ENCODE measurements around the gene DMXL1. TPM values are rescaled to one million over a fixed set of nuclear protein-coding genes. Genes with fewer than 3 reads are reported as not detected.

The DMXL1 gene
- total RNA-seq, 1 donor from 2014 or later = 104 TPM

DNA sequence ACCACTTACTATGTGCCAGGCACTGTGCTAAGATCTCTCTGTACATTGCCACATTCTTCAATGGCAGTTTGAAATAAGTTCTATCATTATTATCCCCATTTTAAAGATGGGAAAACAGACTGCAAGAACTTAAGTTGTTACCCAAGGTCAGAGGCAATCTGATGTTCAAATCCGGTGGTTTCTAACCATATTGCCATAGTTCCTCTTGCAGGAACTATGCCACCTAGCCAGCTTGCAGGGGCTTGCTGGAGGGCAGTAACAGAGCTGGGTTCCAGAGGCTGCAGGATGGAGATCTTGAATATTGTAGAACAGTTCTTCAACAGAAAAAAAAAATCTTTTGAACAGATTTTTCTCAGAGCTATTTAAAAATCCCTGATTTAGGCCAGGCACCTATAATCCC is 213.1 kb downstream of the DMXL1 start:
- no peak for FAIRE-seq
- no peak for DNase-seq (ENCODE audit: low spot score in 2 of 2)

DNA sequence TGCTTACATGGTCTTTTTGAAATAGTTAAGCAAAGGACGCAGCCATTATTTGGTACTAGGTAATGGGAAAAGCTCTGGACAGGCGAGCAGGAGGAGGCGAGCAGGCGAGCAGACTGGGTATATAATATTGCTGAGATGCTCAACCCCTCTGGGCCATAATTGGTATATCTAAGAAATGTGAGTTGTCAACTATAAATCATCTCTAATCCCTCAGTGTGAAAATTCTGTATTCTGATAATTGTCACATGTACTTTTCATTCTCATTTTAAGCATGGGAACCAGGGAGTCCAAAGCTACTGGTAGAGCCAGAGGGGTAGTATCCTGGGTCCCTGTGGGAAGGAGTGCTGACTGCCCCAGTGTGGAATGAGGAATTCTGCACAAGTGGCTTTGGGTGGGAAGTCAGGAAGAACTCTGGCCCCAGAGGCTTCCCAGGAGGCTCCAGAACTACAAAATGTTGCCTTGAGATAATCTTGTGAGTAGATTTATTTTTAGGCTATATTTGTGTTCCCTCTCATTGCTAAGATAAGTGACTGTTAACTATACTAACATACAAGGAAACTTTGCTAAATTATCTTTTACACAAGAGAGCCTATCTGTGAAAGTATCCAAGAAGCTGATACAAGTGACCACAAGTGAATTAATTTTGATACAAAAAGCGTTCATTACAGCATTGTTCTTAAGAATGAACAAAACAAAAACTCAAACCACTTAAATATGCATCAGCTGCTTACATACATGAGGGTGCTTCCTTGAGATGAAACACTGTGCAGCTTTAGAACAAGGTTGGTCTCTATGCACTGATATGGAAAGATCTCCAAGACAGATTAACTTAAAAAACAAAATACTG is 214.4 kb downstream of the DMXL1 start:
- FAIRE-seq (no peak), DNase-seq (ENCODE audit: low spot score in 2 of 2) (no peak)

DNA sequence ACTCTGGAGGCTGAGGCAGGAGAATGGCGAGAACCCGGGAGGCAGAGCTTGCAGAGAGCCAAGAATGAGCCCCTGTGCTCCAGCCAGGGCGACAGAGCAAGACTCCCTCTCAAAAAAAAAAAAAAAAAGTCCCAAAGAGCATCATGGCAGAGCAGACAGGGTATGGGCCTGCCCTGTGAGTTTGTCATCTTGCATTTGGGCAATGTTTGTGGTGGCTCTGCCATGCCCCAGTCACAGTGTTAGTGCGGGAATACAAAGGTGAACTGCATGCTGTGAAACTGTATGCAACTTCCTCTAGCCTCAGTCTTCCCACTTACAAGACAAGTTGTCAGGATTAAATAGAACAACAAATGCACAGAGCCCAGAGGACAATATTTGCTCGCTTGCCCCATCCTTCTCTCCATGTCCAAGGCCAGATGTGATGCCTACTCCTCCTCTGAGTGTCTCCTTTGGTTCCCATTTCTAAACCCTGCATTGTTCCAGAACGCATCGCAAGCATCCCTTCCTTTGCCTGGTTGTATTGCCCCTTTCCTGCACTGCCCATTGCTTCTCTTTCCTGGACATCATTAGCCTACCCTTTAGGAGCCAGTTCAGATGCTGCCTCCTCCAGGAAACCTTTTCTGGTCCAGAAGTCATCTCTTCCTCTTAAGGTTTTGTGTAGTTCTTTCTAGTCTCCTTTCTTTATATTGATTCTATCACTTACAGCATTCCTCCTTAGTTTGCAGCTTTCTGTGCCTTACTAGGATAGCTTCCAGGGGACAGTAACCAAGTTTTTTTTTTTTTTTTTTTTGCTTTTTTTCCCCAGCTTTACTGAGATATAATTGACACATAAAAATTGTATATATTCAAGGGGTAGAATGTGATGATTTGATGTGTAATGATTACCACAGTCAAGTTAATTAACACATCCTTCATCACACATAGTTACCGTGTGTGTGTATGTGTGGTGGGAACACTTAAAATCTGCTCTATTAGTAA is 215.9 kb downstream of the DMXL1 start:
- FAIRE-seq (no peak), DNase-seq (ENCODE audit: low spot score in 2 of 2) (no peak)

DNA sequence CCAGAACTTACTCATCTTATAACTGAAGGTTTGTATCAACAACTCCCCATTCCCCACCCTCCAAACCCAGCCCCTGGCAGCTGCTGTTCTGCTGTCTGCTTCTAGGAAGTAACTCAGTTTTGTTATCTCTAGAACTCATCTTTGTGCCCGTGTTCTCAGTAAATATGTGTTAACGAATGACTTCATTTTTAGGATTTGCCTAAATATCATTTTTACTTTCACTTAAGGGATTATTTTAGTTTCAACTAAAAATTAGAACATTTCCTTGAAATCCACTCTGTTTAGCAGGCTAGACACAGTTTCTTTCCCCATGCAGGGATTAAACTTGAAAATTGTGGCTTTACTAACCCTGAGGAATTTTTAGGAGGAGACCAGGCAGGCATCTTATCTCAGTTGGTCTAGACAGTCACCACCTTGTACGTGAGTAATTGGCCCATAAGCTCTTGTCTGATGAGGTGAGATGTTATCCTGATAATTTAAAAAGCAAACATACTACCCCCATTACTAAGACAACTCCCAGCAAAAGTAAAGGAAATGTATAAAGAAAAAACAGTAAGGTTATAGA is 216.7 kb downstream of the DMXL1 start:
- DNase-seq (ENCODE audit: low spot score in 2 of 2) (no peak), FAIRE-seq (no peak)

DNA sequence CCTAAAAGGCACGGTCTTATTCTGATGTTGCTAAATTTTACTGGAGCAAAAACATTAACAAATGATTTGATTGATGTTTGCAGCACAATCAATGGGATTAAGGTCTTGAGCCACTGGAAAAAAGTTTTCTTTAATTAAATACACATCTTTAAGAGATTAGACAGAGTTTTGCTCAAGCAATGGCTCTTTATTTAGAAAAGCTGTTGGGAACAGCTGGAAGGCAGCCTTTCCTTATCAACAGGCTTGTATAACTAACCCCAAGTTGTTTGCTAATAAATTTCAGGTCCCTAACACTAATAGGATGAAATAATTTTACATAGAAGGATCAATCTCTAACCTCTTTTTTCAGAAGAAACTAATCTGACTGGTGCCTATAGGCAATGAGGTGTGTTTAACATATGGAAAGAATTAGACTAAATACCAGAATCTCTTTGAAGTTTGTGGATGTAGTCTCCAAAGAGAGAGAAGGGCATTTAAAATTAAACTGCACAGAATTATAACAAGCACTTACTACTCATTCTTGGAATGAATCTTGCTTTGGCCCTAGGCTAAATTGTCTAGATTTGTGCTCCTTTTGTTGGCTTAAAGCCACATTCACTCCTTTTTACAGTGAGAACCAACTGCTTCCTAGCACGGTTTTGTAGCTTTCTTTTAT is 217.6 kb downstream of the DMXL1 start:
- FAIRE-seq = no peak

DNA sequence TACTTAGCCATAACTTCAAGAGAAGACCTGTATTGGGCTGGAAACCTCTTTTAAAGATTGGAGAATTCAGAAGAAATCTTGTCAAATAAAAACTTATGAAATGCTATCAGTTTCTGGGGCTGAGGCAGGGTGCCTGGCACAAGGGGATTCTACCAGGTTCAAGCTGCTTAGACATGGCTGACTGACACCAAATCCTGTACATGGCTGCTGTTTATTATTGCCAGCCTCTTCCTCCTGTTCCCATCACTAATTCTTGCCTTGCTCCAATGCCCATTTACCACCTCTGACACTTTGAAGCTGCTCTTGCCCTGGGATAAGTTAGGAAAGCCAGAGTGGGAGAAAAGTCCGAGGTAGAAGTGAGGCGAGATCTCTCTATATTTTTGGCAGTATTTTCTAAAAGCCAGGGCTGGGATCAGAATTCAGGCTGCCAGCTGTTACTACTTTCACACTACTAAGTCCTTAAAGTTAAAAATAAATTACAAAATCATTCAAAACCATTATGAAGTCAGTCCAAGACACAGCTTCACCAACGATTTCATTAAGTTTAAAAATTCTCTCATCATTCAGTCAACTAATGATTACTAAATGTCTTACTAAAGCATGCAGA is 218.7 kb downstream of the DMXL1 start:
- FAIRE-seq = no peak
- DNase-seq (ENCODE audit: low spot score in 2 of 2) = no peak

More for the DNA sequence above, 217.6 kb downstream of the DMXL1 start:
- DNase-seq (ENCODE audit: low spot score in 2 of 2) = no peak

DNA sequence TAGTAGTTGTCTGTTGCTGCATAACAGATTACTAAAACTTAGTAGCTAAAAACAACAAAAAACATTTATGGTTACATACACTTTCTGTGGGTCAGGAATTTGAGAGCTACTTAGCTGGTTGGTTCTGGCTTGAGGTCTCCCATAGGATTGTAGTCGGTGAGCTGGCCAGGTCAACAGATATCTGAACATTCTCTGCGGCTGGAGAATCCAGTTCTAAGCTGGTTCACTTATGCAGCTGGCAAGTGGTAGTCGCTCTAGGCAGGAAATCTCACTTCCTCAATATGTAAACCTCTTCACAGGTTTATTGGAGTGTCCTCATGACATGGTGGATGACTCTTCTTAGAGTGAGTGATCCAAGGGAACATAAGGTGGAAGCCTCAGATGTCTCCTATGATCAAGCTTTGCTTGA is 219.3 kb downstream of the DMXL1 start:
- DNase-seq (ENCODE audit: low spot score in 2 of 2) (no peak), FAIRE-seq (no peak)

DNA sequence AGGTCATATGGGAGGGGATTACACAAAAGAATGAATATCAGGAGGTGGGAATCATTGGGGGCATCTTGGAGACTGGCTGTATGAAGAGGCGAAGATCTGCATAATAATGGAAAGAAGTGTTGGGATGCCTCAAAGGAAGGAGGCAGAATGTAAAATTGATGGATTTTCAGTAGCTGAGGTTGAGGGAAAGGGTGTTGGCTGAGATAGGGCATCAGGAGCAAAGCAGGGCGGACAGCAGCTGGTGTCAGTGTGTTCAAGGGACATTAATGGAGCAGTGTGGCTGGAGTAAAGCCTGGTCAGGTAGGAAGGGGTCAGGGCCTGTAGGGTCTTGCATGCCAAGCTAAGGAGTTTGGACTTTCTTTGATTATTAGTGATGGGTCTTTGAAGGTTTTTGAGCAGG is 219.7 kb downstream of the DMXL1 start:
- FAIRE-seq (no peak), DNase-seq (ENCODE audit: low spot score in 2 of 2) (no peak)

DNA sequence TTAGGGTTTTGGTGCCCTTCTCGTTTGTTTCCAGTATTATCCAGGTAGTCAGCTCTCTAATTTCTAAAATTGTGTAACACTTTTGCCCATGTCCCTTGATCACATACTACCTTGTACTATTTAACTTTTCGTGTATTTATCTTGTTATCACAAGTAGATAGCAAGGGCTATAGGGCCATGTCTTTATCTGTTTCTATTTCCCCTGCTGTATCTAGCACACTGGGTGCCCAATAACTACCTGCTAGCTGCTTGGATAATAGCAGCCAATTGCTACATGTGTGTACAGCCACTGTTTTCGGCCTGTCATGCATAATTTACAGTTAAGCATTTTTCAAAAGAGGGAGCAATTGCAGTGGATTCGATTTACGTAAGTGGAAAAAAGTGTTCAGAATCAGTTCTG is 220.2 kb downstream of the DMXL1 start:
- FAIRE-seq (no peak), DNase-seq (ENCODE audit: low spot score in 2 of 2) (no peak)

DNA sequence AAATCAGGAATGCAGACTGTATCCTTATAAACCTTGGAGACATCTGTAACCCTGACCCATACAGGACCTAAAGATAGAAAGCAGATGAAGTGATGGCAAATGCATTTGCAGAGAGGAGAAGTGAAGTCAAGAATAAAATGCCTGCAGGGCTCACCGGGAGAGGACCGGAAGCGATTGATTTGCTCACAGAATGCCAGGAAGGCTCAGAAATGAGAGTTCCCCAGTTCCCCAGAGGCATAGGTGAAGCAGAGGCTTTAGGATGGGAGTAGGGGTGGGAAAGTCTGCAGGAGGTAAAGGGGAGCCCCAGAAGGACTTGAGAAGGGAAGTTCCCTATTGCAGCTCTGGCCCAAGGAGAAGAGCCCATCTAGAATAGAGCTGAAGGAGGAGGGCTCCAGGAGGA is 221.0 kb downstream of the DMXL1 start:
- DNase-seq (ENCODE audit: low spot score in 2 of 2) (no peak), FAIRE-seq (no peak)

DNA sequence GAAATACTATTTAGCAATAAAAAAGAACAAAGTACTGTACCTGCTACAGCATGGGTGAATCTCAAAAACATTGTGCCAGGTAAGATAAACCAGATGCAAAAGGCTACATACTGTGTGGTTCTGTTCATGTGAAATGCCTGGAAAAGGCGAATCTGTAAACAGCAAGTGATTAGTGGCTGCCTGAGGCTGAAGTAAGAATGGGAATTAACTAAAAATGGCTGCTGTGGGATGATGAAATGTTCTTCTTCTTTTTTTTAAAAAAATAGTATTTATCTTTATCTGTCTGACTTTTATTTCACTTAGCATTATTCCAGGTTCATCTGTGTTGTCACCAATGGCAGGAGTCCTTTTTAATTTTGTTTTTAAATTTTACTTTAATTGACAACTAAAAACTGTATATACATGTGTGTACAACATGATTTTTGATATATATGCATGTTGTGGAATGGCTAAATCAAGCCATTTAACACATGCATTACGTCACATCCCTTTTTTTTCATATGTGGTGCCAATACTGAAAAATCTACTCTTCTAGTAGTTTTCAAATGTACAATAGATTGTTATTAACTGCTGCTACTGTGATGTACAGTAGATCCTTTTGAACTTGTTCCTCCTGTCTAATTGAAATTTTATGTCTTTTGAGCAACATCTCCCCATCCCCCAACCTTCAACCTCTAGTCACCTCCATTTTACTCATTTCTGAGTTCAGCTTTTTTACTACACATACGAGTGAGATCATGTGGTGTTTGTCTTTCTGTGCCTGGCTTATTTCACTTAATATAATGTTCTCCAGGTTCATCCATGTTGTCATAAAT is 222.0 kb downstream of the DMXL1 start:
- FAIRE-seq = no peak

DNA sequence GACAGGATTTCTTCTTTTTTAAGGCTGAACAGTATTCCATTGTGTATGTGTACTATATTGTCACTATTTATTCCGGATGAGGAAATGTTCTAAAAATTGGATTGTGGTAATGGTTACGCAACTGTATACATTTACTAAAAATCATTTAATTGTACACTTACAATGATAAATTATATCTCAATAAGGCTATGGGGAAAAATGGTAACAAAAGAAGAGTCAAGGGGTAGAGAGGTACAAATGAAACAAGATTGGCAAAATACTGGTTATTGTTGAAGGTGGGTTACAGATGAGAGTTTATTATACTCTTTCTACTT is 222.6 kb downstream of the DMXL1 start:
- FAIRE-seq = no peak
- DNase-seq (ENCODE audit: low spot score in 2 of 2) = no peak

More for the DNA sequence above, 222.0 kb downstream of the DMXL1 start:
- DNase-seq (ENCODE audit: low spot score in 2 of 2) = no peak

Small RNA genes lying within 50 kb of the gene (small RNA-seq; reads per million reads assigned to genes)
- gene LAMTOR3P2 (not detected), gene MIR5706 (not detected), gene RNU6-701P (not detected)

Other genes starting within 250 kb of the DMXL1 start
- gene DTWD2, start 82.5 kb upstream of the DMXL1 start, total RNA-seq = 11.8 TPM